Fibroblast of skin of back (primary cell): ENCODE measurements around the gene TSSC4.

Source experiments
- DNase-seq: peaks from one replicate; pipeline ENCODE4 v3.0.0-alpha.2; 2013

The TSSC4 gene

DNA sequence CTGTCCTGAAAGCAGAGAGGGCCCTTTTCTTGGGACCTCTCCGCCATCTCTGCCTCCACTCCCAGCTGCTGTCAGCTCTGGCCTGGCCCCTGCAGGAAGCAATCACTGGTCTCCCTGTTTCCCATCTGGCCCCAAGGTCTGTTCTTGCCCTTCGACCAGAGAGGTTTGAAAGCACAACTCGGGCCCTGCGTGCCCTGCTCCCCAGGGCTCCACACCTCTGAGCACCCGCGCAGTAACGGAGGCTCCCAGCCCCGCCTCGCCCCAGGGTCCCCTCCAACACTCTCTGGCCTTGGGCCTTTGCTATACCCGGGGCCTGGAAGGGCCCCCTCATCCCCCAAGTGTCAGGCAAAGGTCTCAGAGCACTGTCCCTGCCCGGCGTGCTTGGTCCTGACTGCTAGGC is 31.2 kb upstream of the TSSC4 start:
- DNase-seq, result no peak

- DNase-seq, result no peak
Observed at GRCh38 chr11:2369896-2370295, 30.7 kb upstream of the TSSC4 start.

- DNase-seq, result no peak
Observed at GRCh38 chr11:2374456-2375201, 25.9 kb upstream of the TSSC4 start.

DNA sequence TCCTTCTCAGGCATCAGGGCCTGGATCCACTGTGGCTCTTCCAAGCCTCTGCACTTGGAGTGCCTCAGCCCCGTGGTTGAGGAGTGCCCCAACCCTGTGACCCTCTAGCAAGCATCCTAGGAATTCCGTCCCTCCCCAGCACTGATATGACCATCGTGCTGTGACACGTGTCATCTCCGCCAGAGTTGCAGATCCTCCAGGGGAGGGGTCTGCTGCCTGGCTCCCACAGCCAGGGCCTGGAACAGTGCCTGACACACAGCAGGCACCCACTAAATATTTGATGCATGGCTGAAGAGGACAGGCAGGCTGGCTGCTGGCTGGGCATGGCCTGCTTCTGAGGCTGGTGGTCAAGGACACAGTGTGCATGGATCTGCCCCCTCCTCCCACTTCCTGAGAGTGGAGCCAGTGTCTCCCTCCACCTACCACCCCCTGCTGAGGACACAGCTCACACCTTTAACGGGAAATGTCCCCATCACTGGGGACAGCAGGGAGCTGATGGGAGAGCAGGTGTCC is 25.2 kb upstream of the TSSC4 start:
- DNase-seq, result no peak

DNA sequence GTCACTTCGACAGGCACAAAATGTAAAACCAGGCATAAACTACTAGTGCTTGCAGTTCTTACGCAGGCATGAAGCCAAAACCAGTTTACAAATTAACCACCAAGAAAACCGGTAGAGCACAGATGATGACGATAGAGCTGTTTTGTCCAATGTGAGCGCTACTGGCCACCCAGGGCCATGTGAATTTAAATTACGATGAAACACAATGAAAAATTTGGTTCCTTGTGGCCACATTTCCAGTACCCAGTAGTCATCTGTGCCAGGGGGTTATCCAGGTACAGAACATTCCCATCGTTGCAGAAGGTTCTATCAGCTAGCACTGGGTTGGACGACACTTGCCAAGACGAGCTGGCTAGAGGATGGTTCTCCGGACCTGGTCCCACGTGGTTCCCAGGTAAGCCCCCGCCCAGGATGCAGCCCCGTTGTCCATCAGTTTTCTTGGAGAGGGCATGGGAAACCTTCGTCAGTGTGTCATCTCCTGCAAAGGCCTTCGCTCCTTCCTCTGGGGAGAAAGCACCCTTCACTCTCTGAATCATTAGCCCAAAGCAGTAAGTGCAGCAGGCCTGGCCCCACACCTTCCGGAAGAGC is 24.5 kb upstream of the TSSC4 start:
- no peak for DNase-seq

- DNase-seq, result peak; percentile 24
Observed at GRCh38 chr11:2376751-2377451, 23.6 kb upstream of the TSSC4 start, which contains the start of gene CD81. CD81 (plus strand) TSS chr11:2377310; CDS start chr11:2377550, 240 bp downstream.

DNA sequence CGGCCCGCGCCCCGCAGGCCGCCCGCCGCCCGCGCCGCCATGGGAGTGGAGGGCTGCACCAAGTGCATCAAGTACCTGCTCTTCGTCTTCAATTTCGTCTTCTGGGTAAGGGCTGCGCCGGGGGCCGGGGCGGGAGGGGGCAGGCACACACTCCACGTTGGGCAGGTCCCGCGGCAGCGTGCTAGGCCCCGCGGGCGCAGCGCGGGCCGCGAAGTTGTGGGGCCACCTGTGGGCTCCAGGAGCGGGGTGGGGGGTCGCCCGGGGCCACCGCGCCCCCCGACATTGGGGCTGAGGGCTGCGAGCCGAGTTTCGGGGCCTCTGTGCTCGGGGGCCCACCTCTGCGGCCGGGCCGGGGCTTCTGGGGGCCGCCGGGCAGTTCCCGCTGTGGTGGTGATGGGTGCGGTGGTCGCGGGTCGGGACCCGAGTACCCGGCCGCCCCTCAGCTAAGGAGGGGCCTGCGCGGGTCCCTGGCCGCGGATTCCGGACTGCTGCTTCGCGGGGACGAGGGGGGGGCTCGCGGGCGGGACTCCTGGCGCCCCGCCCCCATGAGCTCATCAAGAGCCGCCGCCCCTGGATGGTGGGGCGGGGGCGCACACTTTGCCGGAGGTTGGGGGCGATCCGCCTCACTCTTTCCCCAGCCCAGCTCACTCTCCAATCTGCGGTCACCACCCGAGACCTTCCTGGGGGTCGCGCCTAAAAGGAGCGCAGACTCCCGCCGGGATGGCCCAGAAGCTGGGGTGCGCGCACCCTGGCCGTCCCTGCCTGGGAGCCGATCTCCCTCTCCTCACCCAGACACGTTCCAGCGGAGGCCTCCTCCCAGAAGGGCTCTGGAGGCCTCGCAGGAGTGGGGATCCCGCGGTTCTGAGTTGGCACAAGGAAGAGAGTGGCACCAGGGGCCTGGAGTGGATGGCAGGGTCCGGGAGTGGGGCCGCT is 22.8 kb upstream of the TSSC4 start:
- DNase-seq, result peak; percentile 57

GRCh38 chr11:2378527-2379210 is 21.9 kb upstream of the TSSC4 start:
- peak; percentile 54 for DNase-seq

DNA sequence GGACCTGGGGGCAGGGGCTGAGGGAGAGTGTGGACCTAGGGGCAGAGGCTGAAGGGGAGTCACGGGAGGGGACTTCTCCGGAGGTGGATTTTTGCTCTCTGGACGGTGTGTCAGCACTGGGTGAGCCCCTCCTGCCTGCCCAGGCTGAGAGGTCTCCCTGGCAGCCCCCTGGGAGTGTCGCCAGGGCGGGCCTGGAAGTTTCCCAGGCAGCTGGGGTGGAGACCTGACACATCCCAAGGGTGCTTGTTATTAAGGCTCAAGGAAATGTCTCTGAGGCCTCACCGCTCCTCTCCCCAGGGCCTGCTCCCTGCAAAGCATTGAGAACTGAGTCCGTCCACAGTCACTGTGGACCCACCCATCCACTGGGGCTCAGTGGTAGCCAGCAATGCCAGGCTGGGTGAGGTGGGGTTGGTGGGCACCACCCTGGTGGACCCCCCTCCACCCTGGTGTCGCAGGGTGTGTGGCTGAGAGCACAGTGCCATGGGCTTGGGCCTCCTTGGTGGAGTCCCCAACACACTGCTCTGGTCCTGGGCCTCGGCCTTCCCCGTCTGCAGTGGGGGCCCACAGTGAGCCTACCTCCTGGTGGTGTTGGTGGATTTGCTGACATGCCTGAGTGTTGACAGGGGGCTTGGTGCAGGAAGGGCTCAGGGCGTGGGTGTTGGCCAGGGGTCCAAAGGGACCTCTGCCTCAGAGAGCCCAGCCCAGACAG is 20.9 kb upstream of the TSSC4 start:
- peak; percentile 32 for DNase-seq

DNA sequence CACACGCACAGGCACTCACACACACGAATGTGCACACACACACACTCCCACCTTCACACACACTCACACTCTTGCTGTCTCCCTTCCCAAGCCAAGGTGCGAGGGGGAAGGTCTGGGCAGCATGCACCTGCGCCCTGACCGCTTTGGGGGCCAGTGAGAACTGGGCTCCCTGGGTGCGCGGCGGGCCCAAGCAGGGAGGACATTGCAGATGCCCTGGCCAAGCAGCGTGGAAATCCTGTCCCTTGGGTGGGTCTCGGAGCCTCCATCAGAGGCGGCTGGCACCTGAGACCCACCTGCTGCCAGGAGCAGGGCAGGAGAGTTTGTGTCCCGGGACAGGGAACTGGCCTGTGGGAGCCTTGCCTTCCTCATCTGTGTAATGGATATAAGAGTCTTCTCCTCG is 20.2 kb upstream of the TSSC4 start:
- no peak for DNase-seq

DNA sequence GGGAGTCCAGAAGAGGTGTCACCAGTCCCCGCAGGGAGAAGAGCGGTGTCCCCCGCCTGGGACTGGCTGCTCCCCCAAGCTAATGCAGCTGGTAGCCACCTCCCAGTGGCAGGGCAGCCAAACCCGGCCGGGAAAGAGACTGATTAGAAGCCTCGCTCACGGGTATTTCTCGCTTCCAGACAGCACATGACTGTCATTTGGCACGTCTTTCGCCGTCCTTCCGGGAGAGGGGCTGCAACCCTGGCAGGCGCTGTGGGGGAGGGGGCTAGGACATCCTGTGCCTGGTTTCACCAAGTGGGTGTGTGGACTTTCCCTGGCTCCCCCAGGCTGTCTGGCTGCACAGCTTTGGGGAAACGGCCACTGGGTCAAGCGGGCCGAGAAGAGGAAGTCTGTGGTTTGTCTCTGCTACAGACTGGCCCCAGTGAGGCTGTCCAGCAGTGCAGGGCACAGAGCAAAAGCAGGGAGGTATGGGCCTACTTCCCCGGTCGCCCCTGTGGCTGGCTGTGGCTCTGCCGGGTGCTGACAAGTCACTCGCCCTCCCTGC is 19.7 kb upstream of the TSSC4 start:
- DNase-seq, result no peak

GRCh38 chr11:2381494-2382128 is 18.9 kb upstream of the TSSC4 start:
- DNase-seq, result no peak

DNA sequence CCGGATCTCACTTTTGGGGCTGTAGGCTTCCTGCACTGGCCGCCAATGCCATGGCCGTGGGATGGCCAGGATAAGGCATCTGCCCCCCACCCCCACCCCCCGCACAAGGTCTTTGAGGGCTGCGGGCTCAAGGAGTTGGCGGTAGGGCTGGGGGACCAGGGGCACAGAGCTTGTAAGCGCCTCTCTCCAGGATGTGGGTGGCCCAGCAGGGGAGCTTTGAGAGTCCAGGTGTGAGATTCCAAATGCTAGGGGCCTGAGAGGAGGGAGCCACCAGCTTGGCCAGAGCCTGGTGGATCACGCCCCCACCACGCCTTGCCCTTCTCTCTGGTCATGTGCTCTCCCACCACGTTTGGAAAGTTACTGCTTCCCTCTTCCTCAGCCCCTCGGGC is 18.4 kb upstream of the TSSC4 start:
- no peak for DNase-seq

DNA sequence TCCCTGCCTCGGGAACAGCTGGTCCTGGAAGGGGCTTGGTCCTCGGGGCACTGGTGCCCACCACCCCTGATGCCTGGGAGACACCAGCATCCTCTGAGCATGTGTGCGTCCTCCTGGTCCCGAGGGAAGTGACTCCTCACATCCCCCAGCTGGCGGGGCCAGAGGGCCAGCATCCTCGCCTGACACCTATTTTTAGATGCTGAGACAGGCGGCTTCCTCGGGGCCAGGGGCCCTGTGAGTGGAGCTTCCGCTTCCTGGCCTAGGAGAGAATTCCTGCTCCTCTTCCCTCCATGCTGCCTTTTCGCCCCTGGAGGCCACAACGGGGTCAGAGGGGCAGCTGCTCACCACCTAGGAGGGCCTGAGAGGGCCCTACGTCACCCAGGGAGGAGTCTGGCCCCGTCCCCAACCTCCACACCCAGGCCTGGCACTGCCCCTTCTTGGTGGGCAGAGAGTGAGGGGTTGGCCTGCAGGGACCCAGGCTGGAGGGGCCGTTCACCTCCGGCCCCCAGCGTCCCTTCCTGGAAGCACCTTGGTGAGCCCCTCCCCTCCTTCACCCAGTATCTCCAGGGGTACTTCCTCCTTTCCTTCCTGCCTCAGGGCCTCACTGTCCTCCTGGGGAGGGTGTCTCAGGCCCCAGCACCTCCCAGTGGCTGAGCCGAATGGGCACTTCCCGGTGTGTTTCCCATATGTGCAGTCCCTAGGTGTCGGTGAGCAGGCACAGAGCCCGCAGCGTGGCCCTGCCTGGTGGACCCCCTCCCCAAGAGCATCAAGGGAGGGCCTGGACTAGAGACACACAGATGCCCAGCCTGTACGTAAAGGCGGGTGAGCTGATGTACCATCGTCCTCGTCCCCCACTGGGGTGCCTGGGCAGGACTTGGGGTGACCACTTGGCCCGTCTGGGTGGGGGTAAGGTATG is 17.4 kb upstream of the TSSC4 start:
- peak; percentile 73 for DNase-seq

DNA sequence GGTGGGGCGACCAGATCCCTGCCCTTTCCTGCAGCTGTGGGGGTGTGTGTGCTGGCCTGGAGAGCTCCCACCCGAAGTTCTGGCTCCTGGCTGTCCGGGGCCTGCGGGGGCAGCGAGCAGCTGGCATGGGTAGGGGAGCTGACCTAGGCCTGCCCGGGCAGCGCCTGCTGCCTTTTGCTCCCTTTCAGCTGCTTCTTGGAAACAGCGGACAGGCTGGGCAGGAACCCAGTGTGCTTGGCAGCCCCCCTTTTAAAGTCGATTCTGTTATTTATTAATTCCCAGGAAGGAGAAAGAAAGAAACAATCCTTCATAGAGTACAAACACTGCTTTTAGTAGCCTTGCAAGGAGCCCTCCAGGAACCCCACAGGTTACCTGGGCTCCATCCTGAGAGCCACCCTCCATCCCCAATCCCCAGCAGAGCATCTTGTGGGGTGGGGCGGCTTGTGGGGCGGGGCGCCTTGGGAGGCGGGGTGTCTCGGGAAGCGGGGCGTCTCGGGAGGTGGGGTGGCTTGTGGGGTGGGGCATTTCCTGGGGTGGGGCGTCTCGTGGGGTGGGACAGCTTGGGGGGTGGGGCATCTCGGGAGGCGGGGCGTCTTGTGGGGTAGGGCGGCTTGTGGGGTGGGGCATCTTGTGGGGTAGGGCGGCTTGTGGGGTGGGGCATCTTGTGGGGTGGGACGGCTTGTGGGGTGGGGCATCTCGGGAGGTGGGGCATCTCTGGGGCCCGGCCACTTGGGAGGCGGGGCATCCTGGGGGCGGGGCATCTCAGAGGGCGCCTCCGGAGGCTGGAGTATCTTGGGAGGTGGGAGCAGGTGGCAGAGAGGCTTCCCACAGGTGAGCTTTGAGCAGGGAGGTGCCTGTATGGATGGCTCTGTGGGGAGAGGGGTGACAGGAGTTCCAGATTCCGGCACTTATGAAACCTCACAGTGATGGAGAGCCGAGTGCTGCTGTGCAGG is 16.4 kb upstream of the TSSC4 start:
- DNase-seq, result no peak

- DNase-seq, result no peak
Observed at GRCh38 chr11:2385156-2386151, 15.1 kb upstream of the TSSC4 start.

- no peak for DNase-seq
Observed at GRCh38 chr11:2386591-2386990, 14.0 kb upstream of the TSSC4 start.
